Lower leg skin (tissue), 4 donors: ENCODE measurements around the gene VGF. TPM values are rescaled to one million over a fixed set of nuclear protein-coding genes. Genes with fewer than 3 reads are reported as not detected.

ENCODE experiments used
- DNase-seq, 2 donors: peaks; one replicate each; pipeline ENCODE4 v3.0.0-alpha.2; 2019; ENCODE audit warnings: low spot score in 2 of 2
- H3K4me3 ChIP-seq: fragments of 200-600 bp; sonication (generic); 2 replicates; pipeline ENCODE4 v1.5.1; 2017; ENCODE audit warnings: mild to moderate bottlenecking, low read depth; ENCODE audit not compliant: poor library complexity, severe bottlenecking
- POLR2A ChIP-seq, 2 donors: fragments of 450-650 bp; IDR thresholded peaks; one replicate each; pipeline ENCODE4 v1.6.1; 2016 to 2017; ENCODE audit warnings: antibody characterized with exemption in 2 of 2, mild to moderate bottlenecking in 1 of 2, moderate library complexity in 1 of 2
- WGBS, 2 donors: methylation state at CpG; one replicate each; pipeline ENCODE4 v1.1.5; 2018; 5-methylcytosine and 5-hydroxymethylcytosine counted together
- intact Hi-C: fragments of 100-400 bp; cut with DNase I; formaldehyde crosslinking; loops from one replicate; pipeline ENCODE4 v1.15.0; 2023; ENCODE audit warnings: low total_unique reads
- total RNA-seq, 4 donors: library from RNA; depleted of rRNA; stranded (reverse); fragments of >200 nt; gene quantifications; one replicate each; pipeline ENCODE4 v1.1.0, GENCODE V29; 2016
- TF ChIP-seq, protein P1 (sequence below), 3 donors: fragments of 450-650 bp; IDR thresholded peaks; one replicate each; pipeline ENCODE4 v1.5.1; 2016; ENCODE audit warnings: antibody characterized with exemption in 3 of 3, mild to moderate bottlenecking in 3 of 3, moderate library complexity in 2 of 3

The VGF gene
- total RNA-seq, 4 donors from 2014 or later: 0.91 to 6.3 (median 2.5) TPM; not detected in 1

DNA sequence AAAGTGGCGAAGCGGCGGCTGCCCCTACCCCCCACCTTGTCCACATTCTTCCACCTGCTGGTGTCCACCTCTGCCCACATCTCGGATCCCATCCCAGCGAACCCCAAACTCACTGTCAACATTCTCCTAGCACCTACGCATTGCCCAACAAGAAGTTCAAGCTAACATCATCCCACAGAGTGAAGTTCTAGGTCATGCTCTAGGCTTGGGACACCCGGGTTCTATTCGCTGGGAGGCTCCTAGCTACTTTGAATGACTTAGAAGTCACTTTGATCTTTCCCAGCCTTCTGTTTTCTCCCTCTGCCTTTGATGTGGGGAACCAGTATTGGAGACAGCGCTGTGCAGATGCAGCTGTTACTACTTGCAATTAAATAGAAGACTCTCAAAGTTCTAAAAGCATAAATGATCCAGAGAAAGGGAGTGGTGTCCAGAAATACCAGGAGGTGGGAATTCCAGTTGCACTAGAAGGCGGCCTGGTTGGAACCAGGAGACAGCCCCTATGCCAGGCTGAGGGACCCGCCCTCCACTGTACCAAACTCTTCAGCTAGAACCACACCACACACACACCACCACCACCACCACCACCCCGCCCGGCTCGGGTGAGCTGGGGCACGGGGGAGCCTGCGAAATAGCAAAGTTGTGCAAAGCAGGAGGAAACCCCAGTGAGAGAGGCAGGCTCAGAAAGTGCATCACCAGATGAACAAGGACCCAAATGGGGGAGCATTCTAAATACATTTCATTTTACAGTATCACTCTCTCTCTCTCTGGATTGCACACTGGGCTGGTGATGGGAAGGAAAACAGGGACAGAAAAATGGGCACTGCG lies 5.5 kb upstream of the VGF start:
- TF ChIP-seq POLR2A (IDR thresholded peaks at IDR 0.05): no peak
- TF ChIP-seq, protein P1, sequence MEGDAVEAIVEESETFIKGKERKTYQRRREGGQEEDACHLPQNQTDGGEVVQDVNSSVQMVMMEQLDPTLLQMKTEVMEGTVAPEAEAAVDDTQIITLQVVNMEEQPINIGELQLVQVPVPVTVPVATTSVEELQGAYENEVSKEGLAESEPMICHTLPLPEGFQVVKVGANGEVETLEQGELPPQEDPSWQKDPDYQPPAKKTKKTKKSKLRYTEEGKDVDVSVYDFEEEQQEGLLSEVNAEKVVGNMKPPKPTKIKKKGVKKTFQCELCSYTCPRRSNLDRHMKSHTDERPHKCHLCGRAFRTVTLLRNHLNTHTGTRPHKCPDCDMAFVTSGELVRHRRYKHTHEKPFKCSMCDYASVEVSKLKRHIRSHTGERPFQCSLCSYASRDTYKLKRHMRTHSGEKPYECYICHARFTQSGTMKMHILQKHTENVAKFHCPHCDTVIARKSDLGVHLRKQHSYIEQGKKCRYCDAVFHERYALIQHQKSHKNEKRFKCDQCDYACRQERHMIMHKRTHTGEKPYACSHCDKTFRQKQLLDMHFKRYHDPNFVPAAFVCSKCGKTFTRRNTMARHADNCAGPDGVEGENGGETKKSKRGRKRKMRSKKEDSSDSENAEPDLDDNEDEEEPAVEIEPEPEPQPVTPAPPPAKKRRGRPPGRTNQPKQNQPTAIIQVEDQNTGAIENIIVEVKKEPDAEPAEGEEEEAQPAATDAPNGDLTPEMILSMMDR (IDR thresholded peaks at IDR 0.05): no peak
- no peak for DNase-seq
- 3 to 5% methylated on average over 17 of the region's 17 CpGs for WGBS, 2 donors
- H3K4me3 ChIP-seq: no peak overlapping the region
- intact Hi-C loops: no loop called here

DNA sequence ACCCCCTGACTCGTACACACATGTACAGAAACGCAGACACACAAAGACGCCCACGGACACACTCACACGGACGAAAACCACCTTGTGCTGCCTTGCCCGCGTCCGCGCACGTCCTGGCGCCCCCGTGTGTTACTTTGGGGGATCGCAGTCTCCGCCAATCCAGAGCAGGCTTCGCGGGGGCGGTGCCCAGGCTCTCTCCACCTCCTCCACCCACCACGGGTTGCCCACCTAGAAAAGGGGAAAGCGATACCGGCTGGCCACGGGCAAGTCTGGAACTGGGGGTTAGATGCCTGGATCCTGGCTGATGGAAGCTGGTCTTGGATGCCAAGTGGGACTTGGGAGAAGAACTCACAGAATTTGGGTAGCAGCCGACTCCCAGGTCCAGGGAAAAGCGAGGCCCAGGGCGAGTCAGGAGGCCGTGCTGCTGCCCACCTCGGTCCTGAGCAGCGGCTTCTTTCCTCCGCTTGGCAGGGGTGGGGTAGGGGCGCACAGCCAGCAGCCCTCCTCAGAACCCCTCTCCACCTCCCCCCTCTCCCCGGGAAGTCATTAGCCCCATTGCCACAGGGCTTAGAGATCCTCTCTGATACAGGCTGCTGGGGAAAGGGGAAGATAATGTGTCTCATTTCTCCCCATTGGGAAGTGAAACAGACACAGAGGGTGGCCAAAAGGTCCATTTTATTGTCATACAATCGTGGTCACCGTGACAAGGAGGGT lies 4.6 kb upstream of the VGF start:
- TF ChIP-seq, protein P1 (IDR thresholded peaks at IDR 0.05): peak in 1 of 3 donors; percentile 62
- no peak for TF ChIP-seq POLR2A (IDR thresholded peaks at IDR 0.05)
- intact Hi-C loops: no loop called here
- peak; percentile 46 to 95 for DNase-seq
- no peak overlapping the region for H3K4me3 ChIP-seq
- 0% methylated on average over 31 to 33 of the region's 33 CpGs for WGBS, 2 donors

DNA sequence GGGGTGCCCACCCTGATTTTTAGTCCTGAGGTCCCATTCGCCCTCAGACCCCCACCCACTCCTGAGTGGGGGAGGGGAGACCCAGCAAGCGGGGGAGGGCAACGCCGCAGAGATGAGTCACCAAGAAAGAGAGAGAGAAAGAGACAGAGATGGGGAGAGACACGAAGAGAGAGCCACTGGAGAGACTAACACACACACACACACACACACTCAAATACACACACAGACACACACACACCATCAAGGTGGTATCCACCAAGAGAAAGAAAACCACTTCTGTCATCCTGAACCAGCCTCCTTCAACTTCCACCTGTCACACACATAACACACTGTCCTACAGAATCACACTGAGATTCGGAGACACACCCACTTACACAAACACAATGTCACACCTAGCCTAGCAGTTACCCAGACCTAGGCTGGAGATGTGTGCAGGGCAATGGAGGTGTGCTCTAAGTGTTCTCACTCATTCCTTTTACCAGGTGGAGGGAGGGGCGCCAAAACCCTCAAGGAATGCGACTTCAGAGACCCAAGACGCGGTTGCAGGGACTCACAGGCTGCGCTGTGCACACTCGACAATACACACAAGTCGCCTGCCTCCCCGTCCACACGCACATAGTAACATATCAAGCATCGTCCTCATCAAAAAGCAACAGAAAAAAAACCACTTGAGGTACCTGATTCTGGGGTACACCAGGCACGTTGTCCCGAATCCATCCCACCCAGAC lies 3.9 kb upstream of the VGF start:
- TF ChIP-seq, protein P1 (IDR thresholded peaks at IDR 0.05): no peak
- no peak for TF ChIP-seq POLR2A (IDR thresholded peaks at IDR 0.05)
- intact Hi-C loops: no loop called here
- H3K4me3 ChIP-seq: no peak overlapping the region
- WGBS, 2 donors: 1 to 2% methylated on average over 18 of the region's 18 CpGs
- DNase-seq: no peak

DNA sequence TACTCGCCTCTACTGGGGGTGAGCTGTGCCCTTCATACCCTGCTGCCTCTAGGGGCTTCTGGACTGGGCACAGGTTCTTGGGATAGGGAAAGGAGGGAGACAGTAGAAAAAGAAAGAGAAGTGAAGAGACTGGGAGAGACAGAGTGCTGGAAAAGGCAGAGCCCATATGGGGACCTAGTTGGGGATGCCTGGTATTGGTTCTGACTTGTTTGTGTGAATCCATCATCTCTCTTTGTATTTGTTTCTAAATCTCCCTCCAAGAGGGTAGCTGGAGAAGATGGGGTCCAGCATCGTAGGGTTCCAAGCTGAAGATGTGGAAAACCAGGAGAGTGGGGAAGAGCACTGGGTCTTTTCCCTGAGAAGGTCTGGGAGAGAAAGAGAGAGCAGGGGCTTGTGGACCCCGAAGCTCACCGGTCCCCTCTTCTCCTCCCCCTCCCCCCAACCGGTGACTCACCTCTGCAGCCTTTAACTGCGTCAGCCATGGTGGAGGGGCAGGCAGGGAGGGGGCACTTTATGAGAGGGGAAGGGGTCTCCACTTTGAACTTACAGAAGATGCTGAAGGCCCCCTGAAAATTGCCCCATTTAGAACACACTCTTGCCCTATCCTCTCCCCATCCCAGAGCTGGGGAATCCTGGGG lies 3.2 kb upstream of the VGF start:
- intact Hi-C loops: no loop called here
- 4 to 5% methylated on average over 6 of the region's 6 CpGs for WGBS, 2 donors
- no peak for DNase-seq
- TF ChIP-seq, protein P1 (IDR thresholded peaks at IDR 0.05): no peak
- TF ChIP-seq POLR2A (IDR thresholded peaks at IDR 0.05): no peak
- H3K4me3 ChIP-seq: no peak overlapping the region

DNA sequence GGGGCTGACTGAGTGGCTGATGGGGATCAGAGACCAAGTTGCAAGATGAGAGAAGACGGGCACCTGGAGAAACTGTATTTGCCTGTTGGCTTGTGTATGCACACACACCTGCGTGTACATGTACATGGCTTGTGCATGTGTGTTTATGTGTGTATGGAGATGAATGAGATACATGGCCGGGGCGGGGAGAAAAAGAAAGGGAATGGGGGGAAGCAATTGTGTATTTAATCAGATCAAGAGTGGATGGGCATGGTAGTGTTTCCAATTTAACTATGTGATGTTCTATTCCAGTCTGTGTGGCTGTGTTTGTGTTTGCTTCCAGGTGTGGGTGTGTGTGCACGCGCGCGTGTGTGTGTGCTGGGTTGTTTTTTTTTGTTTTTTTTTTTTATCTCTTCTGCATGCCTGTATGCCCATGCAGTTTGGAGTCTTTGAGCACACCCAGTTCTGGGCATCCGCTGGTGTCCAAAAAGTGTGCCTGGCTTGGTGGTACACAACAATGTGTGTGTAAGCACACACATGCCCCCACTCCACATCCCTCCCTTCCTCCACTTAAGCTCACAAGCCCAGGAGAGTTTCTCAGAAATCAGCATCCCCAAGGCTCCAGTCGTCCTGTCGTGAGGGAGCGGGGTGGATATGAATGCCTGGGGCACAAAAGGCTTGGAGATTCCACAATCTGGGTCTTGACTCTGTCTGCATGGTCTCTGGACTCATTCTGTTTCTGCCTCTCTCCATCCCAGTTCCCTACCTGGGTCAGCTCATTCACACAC lies 2.5 kb upstream of the VGF start:
- H3K4me3 ChIP-seq: no peak overlapping the region
- 1 to 7% methylated on average over 12 of the region's 12 CpGs for WGBS, 2 donors
- TF ChIP-seq, protein P1 (IDR thresholded peaks at IDR 0.05): no peak
- intact Hi-C loops: no loop called here
- DNase-seq: no peak
